RWPE2 (cell line): Measurements from ENCODE around the gene ZNF804A.

Experiments
- ATAC-seq: fragments of 200-7000 bp; cut with Tn5 transposase; 3 replicates; pipeline ENCODE4 v1.9.1; 2021; ENCODE audit warnings: low read depth
- DNase-seq: peaks from one replicate; pipeline ENCODE4 v3.0.0-alpha.2; 2020; ENCODE audit warnings: low spot score
- H3K27ac ChIP-seq: fragments of 450-650 bp; 2 replicates; pipeline ENCODE4 v1.5.1; 2017; ENCODE audit warnings: mild to moderate bottlenecking; ENCODE audit not compliant: poor library complexity, severe bottlenecking
- H3K27me3 ChIP-seq: fragments of 250-450 bp; sonication (Bioruptor Pico); 2 replicates; pipeline ENCODE4 v1.5.1; 2021; ENCODE audit warnings: mild to moderate bottlenecking, moderate library complexity; ENCODE audit not compliant: insufficient read depth, poor library complexity, severe bottlenecking
- H3K36me3 ChIP-seq: fragments of 250-450 bp; sonication (Bioruptor Pico); 2 replicates; pipeline ENCODE4 v1.5.1; 2020; ENCODE audit warnings: low read depth, mild to moderate bottlenecking, moderate library complexity
- H3K4me1 ChIP-seq: fragments of 250-450 bp; sonication (Bioruptor Pico); 2 replicates; pipeline ENCODE4 v1.5.1; 2021; ENCODE audit warnings: mild to moderate bottlenecking, moderate library complexity; ENCODE audit not compliant: insufficient read depth, poor library complexity, severe bottlenecking
- H3K4me3 ChIP-seq: fragments of 250-450 bp; sonication (Bioruptor Pico); 2 replicates; pipeline ENCODE4 v1.5.1; 2021; ENCODE audit warnings: mild to moderate bottlenecking, moderate library complexity; ENCODE audit not compliant: severe bottlenecking
- H3K9me3 ChIP-seq: fragments of 250-450 bp; sonication (Bioruptor Pico); 2 replicates; pipeline ENCODE4 v1.5.1; 2021; ENCODE audit warnings: mild to moderate bottlenecking, moderate library complexity; ENCODE audit not compliant: severe bottlenecking
- TF ChIP-seq, protein P1 (sequence below): fragments of 450-650 bp; IDR thresholded peaks from one replicate; pipeline ENCODE4 v1.5.1; 2017; ENCODE audit warnings: mild to moderate bottlenecking, moderate library complexity; ENCODE audit not compliant: poor library complexity, severe bottlenecking

ZNF804A gene

DNA sequence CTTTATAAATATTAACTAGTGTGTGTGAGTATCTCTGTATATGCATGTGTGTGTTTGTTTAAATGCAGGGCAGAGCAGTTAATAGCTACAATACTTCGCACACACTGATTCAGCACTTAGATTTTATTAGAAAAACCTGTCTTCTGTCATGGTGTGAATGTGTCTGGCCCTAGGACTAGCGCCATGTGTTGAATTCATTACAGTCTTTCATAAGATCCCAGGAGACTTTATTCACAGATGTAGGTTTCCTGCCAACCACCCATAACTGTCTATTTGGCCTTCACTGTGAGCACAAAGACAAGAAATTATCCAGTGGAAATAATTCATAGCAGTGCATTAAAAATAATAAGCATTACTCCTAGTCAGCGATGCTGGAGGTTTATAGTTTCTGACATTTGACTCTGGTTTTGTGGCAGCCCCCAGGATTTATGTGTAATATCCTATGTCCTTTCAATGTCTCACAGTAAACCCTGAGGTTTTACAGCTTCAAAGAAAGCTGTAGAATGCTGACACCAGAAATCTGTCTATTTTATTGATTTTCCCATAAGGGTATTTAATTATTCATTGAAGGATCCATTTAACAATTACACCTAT lies 93.9 kb downstream of the ZNF804A start:
- DNase-seq = no peak
- Histone ChIP-seq H3K4me1 (no peaks in the 10 kb centered on the region), H3K4me3 (no peak overlapping the region), H3K27ac (no peak overlapping the region), H3K36me3 (no peaks in the 10 kb centered on the region), H3K27me3 (no peaks in the 10 kb centered on the region), H3K9me3 (no peaks in the 10 kb centered on the region)
- TF ChIP-seq, protein P1, sequence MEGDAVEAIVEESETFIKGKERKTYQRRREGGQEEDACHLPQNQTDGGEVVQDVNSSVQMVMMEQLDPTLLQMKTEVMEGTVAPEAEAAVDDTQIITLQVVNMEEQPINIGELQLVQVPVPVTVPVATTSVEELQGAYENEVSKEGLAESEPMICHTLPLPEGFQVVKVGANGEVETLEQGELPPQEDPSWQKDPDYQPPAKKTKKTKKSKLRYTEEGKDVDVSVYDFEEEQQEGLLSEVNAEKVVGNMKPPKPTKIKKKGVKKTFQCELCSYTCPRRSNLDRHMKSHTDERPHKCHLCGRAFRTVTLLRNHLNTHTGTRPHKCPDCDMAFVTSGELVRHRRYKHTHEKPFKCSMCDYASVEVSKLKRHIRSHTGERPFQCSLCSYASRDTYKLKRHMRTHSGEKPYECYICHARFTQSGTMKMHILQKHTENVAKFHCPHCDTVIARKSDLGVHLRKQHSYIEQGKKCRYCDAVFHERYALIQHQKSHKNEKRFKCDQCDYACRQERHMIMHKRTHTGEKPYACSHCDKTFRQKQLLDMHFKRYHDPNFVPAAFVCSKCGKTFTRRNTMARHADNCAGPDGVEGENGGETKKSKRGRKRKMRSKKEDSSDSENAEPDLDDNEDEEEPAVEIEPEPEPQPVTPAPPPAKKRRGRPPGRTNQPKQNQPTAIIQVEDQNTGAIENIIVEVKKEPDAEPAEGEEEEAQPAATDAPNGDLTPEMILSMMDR = no peak
- no peak for ATAC-seq

DNA sequence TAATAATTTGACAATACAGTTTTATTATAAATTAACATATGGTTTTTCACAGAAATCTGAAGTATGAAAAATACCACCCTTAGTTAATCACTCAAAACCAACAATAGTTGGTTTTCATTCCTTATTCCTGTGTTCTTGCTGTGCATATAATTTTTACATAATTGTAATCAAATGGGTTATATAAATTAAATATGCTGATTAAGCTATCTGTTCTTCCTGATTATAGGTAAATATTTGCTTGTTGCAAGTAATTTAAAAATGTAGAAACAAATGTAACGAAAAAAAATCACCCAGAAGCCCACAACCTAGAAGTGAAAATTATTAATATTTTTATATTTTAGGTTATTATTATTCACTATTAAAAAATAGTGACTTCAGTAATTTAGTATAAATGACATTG lies 98.3 kb downstream of the ZNF804A start:
- H3K27ac ChIP-seq = no peak overlapping the region
- TF ChIP-seq, protein P1 = no peak
- no peaks in the 10 kb centered on the region for H3K36me3 ChIP-seq
- H3K4me3 ChIP-seq = no peak overlapping the region
- H3K4me1 ChIP-seq = no peaks in the 10 kb centered on the region
- no peaks in the 10 kb centered on the region for H3K27me3 ChIP-seq
- ATAC-seq = no peak
- no peaks in the 10 kb centered on the region for H3K9me3 ChIP-seq
- DNase-seq = no peak

DNA sequence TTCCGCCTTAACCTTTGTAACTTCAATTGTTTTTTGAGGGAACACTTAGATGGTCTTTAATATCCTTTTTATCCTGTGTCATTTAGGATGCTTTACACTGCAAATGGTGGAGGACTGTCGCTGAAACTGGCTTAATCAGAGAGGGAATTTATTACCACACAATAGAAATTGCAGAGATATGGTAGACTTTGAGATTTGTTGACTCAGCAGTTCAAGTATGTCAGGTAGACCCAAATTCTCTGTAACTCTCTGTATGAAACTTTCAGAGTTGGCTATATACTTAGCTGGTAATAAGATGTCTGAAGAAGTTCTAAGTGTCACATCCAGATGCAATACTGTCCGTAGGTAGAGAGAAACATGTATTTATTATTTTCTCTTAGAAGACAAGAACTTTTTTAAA lies 100.1 kb downstream of the ZNF804A start:
- H3K27ac ChIP-seq = no peak overlapping the region
- ATAC-seq (no peak), DNase-seq (no peak)
- H3K4me1 ChIP-seq = no peaks in the 10 kb centered on the region
- TF ChIP-seq, protein P1 = no peak
- H3K9me3 ChIP-seq = no peaks in the 10 kb centered on the region
- H3K36me3 ChIP-seq = no peaks in the 10 kb centered on the region
- H3K27me3 ChIP-seq = no peaks in the 10 kb centered on the region
- H3K4me3 ChIP-seq = no peak overlapping the region

DNA sequence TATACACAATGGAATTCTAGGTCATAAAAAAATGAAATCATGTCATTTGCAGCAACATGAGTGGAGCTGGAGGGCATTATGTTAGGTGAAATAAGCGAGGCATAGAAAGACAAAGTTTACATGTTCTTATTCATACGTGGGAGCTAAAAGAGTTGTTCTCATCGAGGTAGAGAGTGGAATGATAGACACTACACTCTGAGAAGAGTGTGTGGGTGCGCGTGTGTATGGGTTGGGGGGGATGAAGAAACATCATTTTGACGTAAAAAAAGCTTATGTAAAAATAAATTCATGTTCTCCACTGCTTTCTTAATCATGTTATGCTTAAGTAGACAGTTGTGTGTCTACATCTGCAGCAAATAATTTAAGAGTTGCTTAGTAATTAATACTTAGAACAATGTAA lies 123.6 kb downstream of the ZNF804A start:
- Histone ChIP-seq H3K36me3 (no peaks in the 10 kb centered on the region), H3K4me1 (no peaks in the 10 kb centered on the region), H3K9me3 (no peaks in the 10 kb centered on the region), H3K27me3 (no peaks in the 10 kb centered on the region), H3K4me3 (no peak overlapping the region), H3K27ac (no peak overlapping the region)
- no peak for ATAC-seq
- TF ChIP-seq, protein P1 = no peak
- DNase-seq = no peak

DNA sequence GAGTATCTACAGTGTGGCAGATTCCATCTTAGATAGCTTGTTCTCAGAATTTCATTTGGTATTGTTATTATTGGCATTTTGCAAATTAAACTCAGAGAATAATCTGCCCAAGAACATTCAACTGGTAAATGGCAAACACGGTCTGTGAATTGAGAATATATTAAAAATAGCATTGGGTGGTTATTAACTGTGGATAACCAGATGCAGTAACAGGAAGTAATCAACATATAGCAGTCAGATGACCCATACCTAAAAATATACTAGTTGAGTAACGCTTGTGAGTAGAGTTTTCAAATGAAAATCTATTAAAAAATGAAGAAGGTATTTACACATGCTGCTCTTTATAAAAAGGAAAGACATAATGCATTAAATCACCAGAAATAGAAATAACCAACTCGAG lies 129.5 kb downstream of the ZNF804A start:
- Histone ChIP-seq H3K4me1 (no peaks in the 10 kb centered on the region), H3K9me3 (no peaks in the 10 kb centered on the region), H3K27me3 (no peaks in the 10 kb centered on the region), H3K36me3 (no peaks in the 10 kb centered on the region), H3K4me3 (no peak overlapping the region), H3K27ac (no peak overlapping the region)
- DNase-seq (no peak), ATAC-seq (no peak)
- TF ChIP-seq, protein P1 = no peak
